ENCODE measurements around the gene GRXCR2.

Gene GRXCR2

GRCh38 chr5:145825751-145826180 lies 47.0 kb downstream of the GRXCR2 start:
- ChIA-PET POLR2A (no interaction called here), CTCF (interaction anchor here (0.6 to 2.8 kb wide), 40 partner anchors 9 to 1762 kb away, joined by 3 to 26 read pairs (median 4); partner anchors contain the start of gene PRELID2)
- Histone ChIP-seq H3K36me3 (ENCODE audit: control insufficient read depth in 2 of 2, insufficient read depth in 1 of 2, low read length in 2 of 2) (no peaks in the 10 kb centered on the region), H3K27ac (ENCODE audit: extremely low read depth, low read depth, low read length) (no peak overlapping the region), H3K4me3 (ENCODE audit: low read depth, low read length) (no peak overlapping the region), H3K9me3 (ENCODE audit: control insufficient read depth, insufficient read depth, low read depth, low read length) (no peaks in the 10 kb centered on the region), H3K4me1 (ENCODE audit: control insufficient read depth, insufficient read depth, low read length) (peaks cover 16% of the 10 kb centered on the region)
- no peak for TF ChIP-seq KLF1 (tag by site-specific recombination; IDR thresholded peaks at IDR 0.05)
- TF ChIP-seq, protein P1, sequence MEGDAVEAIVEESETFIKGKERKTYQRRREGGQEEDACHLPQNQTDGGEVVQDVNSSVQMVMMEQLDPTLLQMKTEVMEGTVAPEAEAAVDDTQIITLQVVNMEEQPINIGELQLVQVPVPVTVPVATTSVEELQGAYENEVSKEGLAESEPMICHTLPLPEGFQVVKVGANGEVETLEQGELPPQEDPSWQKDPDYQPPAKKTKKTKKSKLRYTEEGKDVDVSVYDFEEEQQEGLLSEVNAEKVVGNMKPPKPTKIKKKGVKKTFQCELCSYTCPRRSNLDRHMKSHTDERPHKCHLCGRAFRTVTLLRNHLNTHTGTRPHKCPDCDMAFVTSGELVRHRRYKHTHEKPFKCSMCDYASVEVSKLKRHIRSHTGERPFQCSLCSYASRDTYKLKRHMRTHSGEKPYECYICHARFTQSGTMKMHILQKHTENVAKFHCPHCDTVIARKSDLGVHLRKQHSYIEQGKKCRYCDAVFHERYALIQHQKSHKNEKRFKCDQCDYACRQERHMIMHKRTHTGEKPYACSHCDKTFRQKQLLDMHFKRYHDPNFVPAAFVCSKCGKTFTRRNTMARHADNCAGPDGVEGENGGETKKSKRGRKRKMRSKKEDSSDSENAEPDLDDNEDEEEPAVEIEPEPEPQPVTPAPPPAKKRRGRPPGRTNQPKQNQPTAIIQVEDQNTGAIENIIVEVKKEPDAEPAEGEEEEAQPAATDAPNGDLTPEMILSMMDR (tag by site-specific recombination; IDR thresholded peaks at IDR 0.05), result peak; percentile 63
- TF ChIP-seq ZBTB8A (tag by site-specific recombination; IDR thresholded peaks at IDR 0.05), result 0 out of 2 replicates have a peak, but pooled peaks have one; percentile 15
- TF ChIP-seq ZNF311 (tag by site-specific recombination; IDR thresholded peaks at IDR 0.05; ENCODE audit: borderline replicate concordance), result no peak
- peak; percentile 64; the same call in 1 of the 2 replicates for TF ChIP-seq ZSCAN30 (tag by site-specific recombination; IDR thresholded peaks at IDR 0.05)
- TF ChIP-seq ZNF580 (tag by site-specific recombination; IDR thresholded peaks at IDR 0.05), result 0 out of 2 replicates have a peak, but pooled peaks have one; percentile 47
- no peak for TF ChIP-seq ZNF280D (tag by site-specific recombination; IDR thresholded peaks at IDR 0.05)
- TF ChIP-seq, protein P2, sequence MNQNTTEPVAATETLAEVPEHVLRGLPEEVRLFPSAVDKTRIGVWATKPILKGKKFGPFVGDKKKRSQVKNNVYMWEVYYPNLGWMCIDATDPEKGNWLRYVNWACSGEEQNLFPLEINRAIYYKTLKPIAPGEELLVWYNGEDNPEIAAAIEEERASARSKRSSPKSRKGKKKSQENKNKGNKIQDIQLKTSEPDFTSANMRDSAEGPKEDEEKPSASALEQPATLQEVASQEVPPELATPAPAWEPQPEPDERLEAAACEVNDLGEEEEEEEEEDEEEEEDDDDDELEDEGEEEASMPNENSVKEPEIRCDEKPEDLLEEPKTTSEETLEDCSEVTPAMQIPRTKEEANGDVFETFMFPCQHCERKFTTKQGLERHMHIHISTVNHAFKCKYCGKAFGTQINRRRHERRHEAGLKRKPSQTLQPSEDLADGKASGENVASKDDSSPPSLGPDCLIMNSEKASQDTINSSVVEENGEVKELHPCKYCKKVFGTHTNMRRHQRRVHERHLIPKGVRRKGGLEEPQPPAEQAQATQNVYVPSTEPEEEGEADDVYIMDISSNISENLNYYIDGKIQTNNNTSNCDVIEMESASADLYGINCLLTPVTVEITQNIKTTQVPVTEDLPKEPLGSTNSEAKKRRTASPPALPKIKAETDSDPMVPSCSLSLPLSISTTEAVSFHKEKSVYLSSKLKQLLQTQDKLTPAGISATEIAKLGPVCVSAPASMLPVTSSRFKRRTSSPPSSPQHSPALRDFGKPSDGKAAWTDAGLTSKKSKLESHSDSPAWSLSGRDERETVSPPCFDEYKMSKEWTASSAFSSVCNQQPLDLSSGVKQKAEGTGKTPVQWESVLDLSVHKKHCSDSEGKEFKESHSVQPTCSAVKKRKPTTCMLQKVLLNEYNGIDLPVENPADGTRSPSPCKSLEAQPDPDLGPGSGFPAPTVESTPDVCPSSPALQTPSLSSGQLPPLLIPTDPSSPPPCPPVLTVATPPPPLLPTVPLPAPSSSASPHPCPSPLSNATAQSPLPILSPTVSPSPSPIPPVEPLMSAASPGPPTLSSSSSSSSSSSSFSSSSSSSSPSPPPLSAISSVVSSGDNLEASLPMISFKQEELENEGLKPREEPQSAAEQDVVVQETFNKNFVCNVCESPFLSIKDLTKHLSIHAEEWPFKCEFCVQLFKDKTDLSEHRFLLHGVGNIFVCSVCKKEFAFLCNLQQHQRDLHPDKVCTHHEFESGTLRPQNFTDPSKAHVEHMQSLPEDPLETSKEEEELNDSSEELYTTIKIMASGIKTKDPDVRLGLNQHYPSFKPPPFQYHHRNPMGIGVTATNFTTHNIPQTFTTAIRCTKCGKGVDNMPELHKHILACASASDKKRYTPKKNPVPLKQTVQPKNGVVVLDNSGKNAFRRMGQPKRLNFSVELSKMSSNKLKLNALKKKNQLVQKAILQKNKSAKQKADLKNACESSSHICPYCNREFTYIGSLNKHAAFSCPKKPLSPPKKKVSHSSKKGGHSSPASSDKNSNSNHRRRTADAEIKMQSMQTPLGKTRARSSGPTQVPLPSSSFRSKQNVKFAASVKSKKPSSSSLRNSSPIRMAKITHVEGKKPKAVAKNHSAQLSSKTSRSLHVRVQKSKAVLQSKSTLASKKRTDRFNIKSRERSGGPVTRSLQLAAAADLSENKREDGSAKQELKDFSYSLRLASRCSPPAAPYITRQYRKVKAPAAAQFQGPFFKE (tag by site-specific recombination; IDR thresholded peaks at IDR 0.05; ENCODE audit: borderline replicate concordance), result no peak
- TF ChIP-seq ZNF660 (tag by site-specific recombination; IDR thresholded peaks at IDR 0.05), result peak; percentile 29; the same call in 1 of the 2 replicates
- TF ChIP-seq ZNF654 (tag by site-specific recombination; IDR thresholded peaks at IDR 0.05; ENCODE audit: low read depth), result peak; percentile 72
- no peak for TF ChIP-seq ZNF157 (tag by site-specific recombination; IDR thresholded peaks at IDR 0.05)
- no peak for TF ChIP-seq HOXA7 (CRISPR knock-in tag; IDR thresholded peaks at IDR 0.05; ENCODE audit: borderline replicate concordance)
- 0 out of 2 replicates have a peak, but pooled peaks have one; percentile 16 for TF ChIP-seq ZBTB44 (tag by site-specific recombination; IDR thresholded peaks at IDR 0.05)
- no peak for TF ChIP-seq ZNF544 (tag by site-specific recombination; IDR thresholded peaks at IDR 0.05)
- TF ChIP-seq PRDM10 (tag by site-specific recombination; IDR thresholded peaks at IDR 0.05), result 0 out of 2 replicates have a peak, but pooled peaks have one; percentile 10
- peak; percentile 99 for TF ChIP-seq ZNF664 (tag by site-specific recombination; IDR thresholded peaks at IDR 0.05)

Measured in HEK293 (cell line).